WTC11 (cell line): ENCODE data around the gene LRRN3. TPM values are rescaled to one million over a fixed set of nuclear protein-coding genes. Genes with fewer than 3 reads are reported as not detected.

Experiments used
- ATAC-seq: fragments of 200-7000 bp; cut with Tn5 transposase; 2 replicates; pipeline ENCODE4 v1.10.0; 2021; ENCODE audit warnings: mild to moderate bottlenecking, moderate library complexity
- CTCF ChIA-PET: fragments of 300-600 bp; sonication (Branson Sonifier 250); formaldehyde crosslinking; loops from one replicate; lab custom pipeline; 2021; ENCODE audit warnings: antibody characterized with exemption; lab: Charles Lee
- POLR2A ChIA-PET: fragments of 350-600 bp; sonication (Branson Sonifier 250); formaldehyde crosslinking; loops from one replicate; lab custom pipeline; 2021; ENCODE audit warnings: antibody characterized with exemption; lab: Charles Lee
- DNase-seq: peaks from one replicate; pipeline ENCODE4 v3.0.0; 2021; ENCODE audit warnings: low spot score
- H3K27ac Mint-ChIP-seq: 2 replicates; pipeline ENCODE4 v1.8.0; 2021; ENCODE audit warnings: mixed read lengths
- H3K27me3 Mint-ChIP-seq: 2 replicates; pipeline ENCODE4 v1.8.0; 2021; ENCODE audit warnings: low read depth, mild to moderate bottlenecking, moderate library complexity, mixed read lengths
- H3K36me3 Mint-ChIP-seq: 2 replicates; pipeline ENCODE4 v1.8.0; 2021; ENCODE audit warnings: mixed read lengths
- H3K4me1 Mint-ChIP-seq: 2 replicates; pipeline ENCODE4 v1.8.0; 2022; ENCODE audit warnings: mixed read lengths
- H3K4me3 Mint-ChIP-seq: 2 replicates; pipeline ENCODE4 v1.8.0; 2021; ENCODE audit warnings: mild to moderate bottlenecking, moderate library complexity, mixed read lengths
- H3K9me3 Mint-ChIP-seq: 2 replicates; pipeline ENCODE4 v1.8.0; 2021; ENCODE audit warnings: mixed read lengths
- CREB1 ChIP-seq: sonication (generic); formaldehyde crosslinking; IDR thresholded peaks from 2 replicates; pipeline ENCODE4 v1.8.0; 2023; ENCODE audit warnings: mild to moderate bottlenecking, missing genetic modification reagents
- ESRRA ChIP-seq: sonication (generic); formaldehyde crosslinking; IDR thresholded peaks from 2 replicates; pipeline ENCODE4 v1.8.1; 2022; ENCODE audit warnings: mild to moderate bottlenecking, missing genetic modification reagents, borderline replicate concordance
- FOXK1 ChIP-seq: sonication (generic); formaldehyde crosslinking; IDR thresholded peaks from 2 replicates; pipeline ENCODE4 v1.8.0; 2022; ENCODE audit warnings: mild to moderate bottlenecking, moderate library complexity, missing genetic modification reagents
- IRF2 ChIP-seq: sonication (generic); formaldehyde crosslinking; IDR thresholded peaks from 2 replicates; pipeline ENCODE4 v1.8.0; 2022; ENCODE audit warnings: low read depth, missing genetic modification reagents, borderline replicate concordance
- JAZF1 ChIP-seq: fragments of 250-450 bp; sonication (Bioruptor Pico); IDR thresholded peaks from 2 replicates; pipeline ENCODE4 v1.9.0; 2021; ENCODE audit warnings: moderate library complexity, mild to moderate bottlenecking, inconsistent platforms
- NFATC4 ChIP-seq: fragments of 250-450 bp; sonication (Bioruptor Pico); IDR thresholded peaks from 2 replicates; pipeline ENCODE4 v1.9.0; 2021; ENCODE audit warnings: mild to moderate bottlenecking
- PRRX2 ChIP-seq: fragments of 250-450 bp; sonication (Bioruptor Pico); IDR thresholded peaks from 2 replicates; pipeline ENCODE4 v1.8.0; 2021; ENCODE audit warnings: mild to moderate bottlenecking
- SMAD4 ChIP-seq: sonication (generic); formaldehyde crosslinking; IDR thresholded peaks from 2 replicates; pipeline ENCODE4 v1.8.0; 2022; ENCODE audit warnings: mild to moderate bottlenecking, missing genetic modification reagents
- TP53 ChIP-seq: sonication (generic); formaldehyde crosslinking; IDR thresholded peaks from 2 replicates; pipeline ENCODE4 v1.8.1; 2023; ENCODE audit warnings: mild to moderate bottlenecking, missing genetic modification reagents
- ZBTB21 ChIP-seq: sonication (generic); formaldehyde crosslinking; IDR thresholded peaks from 2 replicates; pipeline ENCODE4 v1.8.1; 2023; ENCODE audit warnings: mild to moderate bottlenecking, missing genetic modification reagents, borderline replicate concordance
- ZNF219 ChIP-seq: sonication (generic); formaldehyde crosslinking; IDR thresholded peaks from 2 replicates; pipeline ENCODE4 v1.8.0; 2023; ENCODE audit warnings: missing genetic modification reagents, mild to moderate bottlenecking, borderline replicate concordance
- ZNF232 ChIP-seq: sonication (generic); formaldehyde crosslinking; IDR thresholded peaks from 2 replicates; pipeline ENCODE4 v1.8.0; 2022; ENCODE audit warnings: mild to moderate bottlenecking, missing genetic modification reagents
- ZNF263 ChIP-seq: sonication (generic); formaldehyde crosslinking; IDR thresholded peaks from 2 replicates; pipeline ENCODE4 v1.8.1; 2022; ENCODE audit warnings: low read depth, mild to moderate bottlenecking, moderate library complexity, missing genetic modification reagents
- ZNF416 ChIP-seq: fragments of 250-450 bp; sonication (Bioruptor Pico); IDR thresholded peaks from 2 replicates; pipeline ENCODE4 v1.9.0; 2021; ENCODE audit warnings: mild to moderate bottlenecking, inconsistent platforms
- total RNA-seq: library from RNA; stranded (reverse); gene quantifications from 3 replicates; pipeline ENCODE4 v1.2.3, GENCODE V29; 2021
- TF ChIP-seq, protein P1 (sequence below): sonication (generic); formaldehyde crosslinking; IDR thresholded peaks from 2 replicates; pipeline ENCODE4 v1.8.0; 2022; ENCODE audit warnings: mild to moderate bottlenecking, missing genetic modification reagents
- TF ChIP-seq, protein P2 (sequence below): fragments of 250-450 bp; sonication (Bioruptor Pico); IDR thresholded peaks from 2 replicates; pipeline ENCODE4 v2.1.2; 2022; ENCODE audit warnings: mild to moderate bottlenecking, moderate library complexity
- TF ChIP-seq, protein P3 (sequence below): fragments of 250-450 bp; sonication (Bioruptor Pico); IDR thresholded peaks from 2 replicates; pipeline ENCODE4 v1.9.0; 2021; ENCODE audit warnings: mild to moderate bottlenecking, borderline replicate concordance
- TF ChIP-seq, protein P4 (sequence below): fragments of 250-450 bp; sonication (Bioruptor Pico); conservative IDR thresholded peaks from 2 replicates; pipeline ENCODE4 v1.9.0; 2021; ENCODE audit warnings: mild to moderate bottlenecking

Gene LRRN3
- total RNA-seq, 1 experiment from 2014 or later, result 0.70 TPM

DNA sequence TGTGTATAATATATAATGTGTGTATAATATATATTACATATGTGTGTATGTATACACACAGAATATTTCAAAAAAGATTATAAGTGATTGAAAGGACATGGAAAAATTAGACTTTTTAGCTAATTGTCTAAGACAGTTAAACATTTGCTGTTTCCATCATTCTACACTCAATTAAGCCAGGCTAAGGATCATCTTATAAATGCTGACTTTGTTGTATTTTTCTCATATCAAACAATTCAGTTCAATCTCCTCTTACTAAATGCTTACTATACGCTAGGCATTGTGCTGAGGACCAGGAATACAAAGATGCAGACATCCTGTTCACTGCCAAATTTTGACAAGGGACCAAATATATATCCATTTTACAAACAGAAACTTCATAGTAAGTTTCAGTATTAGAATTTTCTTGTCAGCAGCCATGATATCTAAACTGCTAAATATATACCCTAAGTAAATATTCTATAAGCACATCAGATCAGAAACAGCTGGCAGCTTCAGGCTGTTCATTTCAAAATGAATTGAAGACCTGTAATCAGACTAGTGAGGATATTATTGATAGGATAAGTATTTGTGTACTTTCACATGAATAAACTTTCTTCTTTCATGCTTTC, 10.3 kb upstream of the LRRN3 start:
- no peak for DNase-seq
- TF ChIP-seq, protein P1, sequence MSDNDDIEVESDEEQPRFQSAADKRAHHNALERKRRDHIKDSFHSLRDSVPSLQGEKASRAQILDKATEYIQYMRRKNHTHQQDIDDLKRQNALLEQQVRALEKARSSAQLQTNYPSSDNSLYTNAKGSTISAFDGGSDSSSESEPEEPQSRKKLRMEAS, result no peak
- no peak for TF ChIP-seq SMAD4
- no peak for TF ChIP-seq JAZF1 (CRISPR knock-in tag)
- TF ChIP-seq IRF2 (CRISPR knock-in tag), result no peak
- no peak for TF ChIP-seq FOXK1 (CRISPR knock-in tag)
- TF ChIP-seq NFATC4 (CRISPR knock-in tag), result no peak
- no peak for TF ChIP-seq CREB1 (CRISPR knock-in tag)
- TF ChIP-seq ZNF263 (CRISPR knock-in tag), result no peak
- TF ChIP-seq ESRRA (CRISPR knock-in tag), result no peak
- no peak for TF ChIP-seq ZNF232 (CRISPR knock-in tag)
- no peak for TF ChIP-seq ZNF416 (CRISPR knock-in tag)
- no peak for TF ChIP-seq ZNF219 (CRISPR knock-in tag)
- no peak for TF ChIP-seq PRRX2 (CRISPR knock-in tag)
- no peak for TF ChIP-seq TP53 (CRISPR knock-in tag)
- TF ChIP-seq ZBTB21 (CRISPR knock-in tag), result no peak
- TF ChIP-seq, protein P2, sequence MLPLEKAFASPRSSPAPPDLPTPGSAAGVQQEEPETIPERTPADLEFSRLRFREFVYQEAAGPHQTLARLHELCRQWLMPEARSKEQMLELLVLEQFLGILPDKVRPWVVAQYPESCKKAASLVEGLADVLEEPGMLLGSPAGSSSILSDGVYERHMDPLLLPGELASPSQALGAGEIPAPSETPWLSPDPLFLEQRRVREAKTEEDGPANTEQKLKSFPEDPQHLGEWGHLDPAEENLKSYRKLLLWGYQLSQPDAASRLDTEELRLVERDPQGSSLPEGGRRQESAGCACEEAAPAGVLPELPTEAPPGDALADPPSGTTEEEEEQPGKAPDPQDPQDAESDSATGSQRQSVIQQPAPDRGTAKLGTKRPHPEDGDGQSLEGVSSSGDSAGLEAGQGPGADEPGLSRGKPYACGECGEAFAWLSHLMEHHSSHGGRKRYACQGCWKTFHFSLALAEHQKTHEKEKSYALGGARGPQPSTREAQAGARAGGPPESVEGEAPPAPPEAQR (CRISPR knock-in tag), result no peak
- TF ChIP-seq, protein P3, sequence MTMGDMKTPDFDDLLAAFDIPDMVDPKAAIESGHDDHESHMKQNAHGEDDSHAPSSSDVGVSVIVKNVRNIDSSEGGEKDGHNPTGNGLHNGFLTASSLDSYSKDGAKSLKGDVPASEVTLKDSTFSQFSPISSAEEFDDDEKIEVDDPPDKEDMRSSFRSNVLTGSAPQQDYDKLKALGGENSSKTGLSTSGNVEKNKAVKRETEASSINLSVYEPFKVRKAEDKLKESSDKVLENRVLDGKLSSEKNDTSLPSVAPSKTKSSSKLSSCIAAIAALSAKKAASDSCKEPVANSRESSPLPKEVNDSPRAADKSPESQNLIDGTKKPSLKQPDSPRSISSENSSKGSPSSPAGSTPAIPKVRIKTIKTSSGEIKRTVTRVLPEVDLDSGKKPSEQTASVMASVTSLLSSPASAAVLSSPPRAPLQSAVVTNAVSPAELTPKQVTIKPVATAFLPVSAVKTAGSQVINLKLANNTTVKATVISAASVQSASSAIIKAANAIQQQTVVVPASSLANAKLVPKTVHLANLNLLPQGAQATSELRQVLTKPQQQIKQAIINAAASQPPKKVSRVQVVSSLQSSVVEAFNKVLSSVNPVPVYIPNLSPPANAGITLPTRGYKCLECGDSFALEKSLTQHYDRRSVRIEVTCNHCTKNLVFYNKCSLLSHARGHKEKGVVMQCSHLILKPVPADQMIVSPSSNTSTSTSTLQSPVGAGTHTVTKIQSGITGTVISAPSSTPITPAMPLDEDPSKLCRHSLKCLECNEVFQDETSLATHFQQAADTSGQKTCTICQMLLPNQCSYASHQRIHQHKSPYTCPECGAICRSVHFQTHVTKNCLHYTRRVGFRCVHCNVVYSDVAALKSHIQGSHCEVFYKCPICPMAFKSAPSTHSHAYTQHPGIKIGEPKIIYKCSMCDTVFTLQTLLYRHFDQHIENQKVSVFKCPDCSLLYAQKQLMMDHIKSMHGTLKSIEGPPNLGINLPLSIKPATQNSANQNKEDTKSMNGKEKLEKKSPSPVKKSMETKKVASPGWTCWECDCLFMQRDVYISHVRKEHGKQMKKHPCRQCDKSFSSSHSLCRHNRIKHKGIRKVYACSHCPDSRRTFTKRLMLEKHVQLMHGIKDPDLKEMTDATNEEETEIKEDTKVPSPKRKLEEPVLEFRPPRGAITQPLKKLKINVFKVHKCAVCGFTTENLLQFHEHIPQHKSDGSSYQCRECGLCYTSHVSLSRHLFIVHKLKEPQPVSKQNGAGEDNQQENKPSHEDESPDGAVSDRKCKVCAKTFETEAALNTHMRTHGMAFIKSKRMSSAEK (CRISPR knock-in tag), result no peak
- TF ChIP-seq, protein P4, sequence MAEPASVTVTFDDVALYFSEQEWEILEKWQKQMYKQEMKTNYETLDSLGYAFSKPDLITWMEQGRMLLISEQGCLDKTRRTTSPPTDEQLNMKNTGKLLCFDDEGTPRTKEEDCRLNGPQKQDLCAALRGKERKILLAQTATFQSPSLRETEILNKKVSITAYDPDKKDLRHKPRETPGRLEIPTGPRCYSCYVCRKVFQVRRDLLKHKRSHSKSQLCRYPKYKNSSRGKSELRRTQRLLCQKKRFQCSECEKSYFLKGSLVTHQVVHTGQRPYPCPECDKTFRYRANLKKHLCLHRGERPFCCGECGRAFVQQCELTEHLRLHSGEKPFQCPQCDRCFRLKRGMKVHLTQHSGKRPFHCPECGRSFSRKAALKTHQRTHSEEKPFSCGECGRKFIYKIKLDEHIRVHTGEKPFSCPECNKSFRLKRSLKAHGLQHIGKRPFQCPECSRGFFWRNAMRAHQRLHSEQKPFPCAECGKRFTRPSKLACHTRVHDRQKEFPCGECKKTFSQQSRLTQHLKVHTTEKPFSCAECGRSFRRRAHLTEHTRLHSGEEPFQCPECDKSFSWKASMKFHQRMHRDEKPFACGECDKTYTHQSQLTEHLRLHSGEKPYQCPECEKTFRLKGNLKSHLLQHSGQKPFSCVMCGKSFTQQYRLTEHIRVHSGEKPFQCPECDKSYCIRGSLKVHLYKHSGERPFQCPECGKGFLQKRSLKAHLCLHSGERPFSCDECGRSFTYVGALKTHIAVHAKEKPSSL (CRISPR knock-in tag), result no peak
- Mint-ChIP-seq H3K36me3 (no peaks in the 10 kb centered on the region), H3K27ac (no peak overlapping the region), H3K9me3 (peaks cover 4% of the 10 kb centered on the region), H3K4me1 (peaks cover 32% of the 10 kb centered on the region), H3K4me3 (no peak overlapping the region), H3K27me3 (no peaks in the 10 kb centered on the region)
- POLR2A ChIA-PET, result no interaction called here
- ATAC-seq, result no peak
- CTCF ChIA-PET, result interaction anchor here (1.5 kb wide), 1 partner anchor 18 kb away, joined by 6 read pairs; no protein-coding TSS in a partner anchor
